K562 (cell line): Measurements from ENCODE around the gene SPI1. TPM values are rescaled to one million over a fixed set of nuclear protein-coding genes. Genes with fewer than 3 reads are reported as not detected.

Experiments used
- CTBP1 ChIP-seq: fragments of 450-650 bp; IDR thresholded peaks from 2 replicates; pipeline ENCODE4 v1.6.1; 2016; ENCODE audit warnings: borderline replicate concordance
- MBD2 ChIP-seq: sonication (generic); IDR thresholded peaks from 2 replicates; pipeline ENCODE4 v1.6.1; 2016; ENCODE audit warnings: low read depth, borderline replicate concordance
- NFIC ChIP-seq: fragments of 450-650 bp; IDR thresholded peaks from 2 replicates; pipeline ENCODE4 v1.6.1; 2017; ENCODE audit warnings: mild to moderate bottlenecking, inconsistent platforms
- RAD21 ChIP-seq, 2 experiments: fragments of 250-450 bp in 1 of 2; fragments of 450-650 bp in 1 of 2; sonication (Bioruptor Pico) in 1 of 2; formaldehyde crosslinking in 1 of 2; IDR thresholded peaks in 1 of 2; conservative IDR thresholded peaks in 1 of 2; 2 replicates each; pipeline versions ENCODE4 v1.4.0 to v1.8.0; 2020 to 2022; ENCODE audit warnings: mild to moderate bottlenecking in 2 of 2, moderate library complexity in 1 of 2
- RBM17 ChIP-seq: fragments of 200-400 bp; formaldehyde crosslinking; IDR thresholded peaks from 2 replicates; pipeline ENCODE4 v1.6.1; 2017; ENCODE audit warnings: low read depth, mild to moderate bottlenecking, low read length, borderline replicate concordance
- TAL1 ChIP-seq: fragments of 450-650 bp; IDR thresholded peaks from 2 replicates; pipeline ENCODE4 v1.6.1; 2016; ENCODE audit warnings: mild to moderate bottlenecking
- TEAD4 ChIP-seq, 2 experiments: sonication (generic) in 1 of 2; formaldehyde crosslinking in 1 of 2; IDR thresholded peaks; 2 replicates each; pipeline versions ENCODE4 v1.6.1 to v1.8.0; 2012 to 2022; ENCODE audit warnings: borderline replicate concordance in 1 of 2, inconsistent platforms in 1 of 2, low read length in 1 of 2, mild to moderate bottlenecking in 1 of 2, missing genetic modification reagents in 1 of 2
- ZBTB2 ChIP-seq: fragments of 450-650 bp; IDR thresholded peaks from 2 replicates; pipeline ENCODE4 v1.6.1; 2016; ENCODE audit warnings: antibody characterized with exemption
- polyA plus RNA-seq, 8 experiments: library from polyadenylated mRNA; depleted of rRNA in 4 of 8; stranded (reverse) in 5 of 8; unstranded in 3 of 8; fragments of >200 nt; fragmentation: Nextera tagmentation in 2 of 8; fragmentation: Illumina TruSeq in 1 of 8; extraction: Ambion mirVana in 2 of 8; extraction: Trizol in 1 of 8; gene quantifications; 2 replicates each; pipeline versions ENCODE4 v1.2.1 to v1.2.3, GENCODE V29; 2011 to 2014; ENCODE audit warnings: inconsistent platforms in 1 of 8, missing spikeins in 1 of 8
- total RNA-seq, 7 experiments: library from RNA; depleted of rRNA in 6 of 7; stranded (reverse); fragments of >200 nt in 6 of 7; fragmentation: Illumina TruSeq in 2 of 7; extraction: Trizol in 2 of 7; gene quantifications; 2 replicates each; pipeline versions ENCODE4 v1.2.1 to v1.2.3, GENCODE V29; 2011 to 2021; ENCODE audit warnings: low replicate concordance in 1 of 7
- TF ChIP-seq, protein P1 (sequence below), 2 experiments: IDR thresholded peaks in 1 of 2; conservative IDR thresholded peaks in 1 of 2; 2 replicates each; pipeline ENCODE4 v1.6.1; 2016; ENCODE audit warnings: low read depth in 2 of 2, mild to moderate bottlenecking in 1 of 2, missing compliant biosample characterization in 1 of 2, missing genetic modification characterization in 1 of 2, moderate library complexity in 1 of 2
- TF ChIP-seq, protein P2 (sequence below): sonication (generic); formaldehyde crosslinking; IDR thresholded peaks from 2 replicates; pipeline ENCODE4 v1.8.0; 2022; ENCODE audit warnings: mild to moderate bottlenecking, missing genetic modification reagents

SPI1 gene
- total and polyA plus RNA-seq, 9 of the 15 experiments (the other 6 are each of a cell fraction or from before 2014, with no cell fraction given) = 0.10 to 33.7 (median 10.3) TPM

GRCh38 chr11:47378010-47378835 is at the start of gene SPI1 (continued):
- TF ChIP-seq, protein P1, sequence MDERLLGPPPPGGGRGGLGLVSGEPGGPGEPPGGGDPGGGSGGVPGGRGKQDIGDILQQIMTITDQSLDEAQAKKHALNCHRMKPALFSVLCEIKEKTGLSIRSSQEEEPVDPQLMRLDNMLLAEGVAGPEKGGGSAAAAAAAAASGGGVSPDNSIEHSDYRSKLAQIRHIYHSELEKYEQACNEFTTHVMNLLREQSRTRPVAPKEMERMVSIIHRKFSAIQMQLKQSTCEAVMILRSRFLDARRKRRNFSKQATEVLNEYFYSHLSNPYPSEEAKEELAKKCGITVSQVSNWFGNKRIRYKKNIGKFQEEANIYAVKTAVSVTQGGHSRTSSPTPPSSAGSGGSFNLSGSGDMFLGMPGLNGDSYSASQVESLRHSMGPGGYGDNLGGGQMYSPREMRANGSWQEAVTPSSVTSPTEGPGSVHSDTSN (CRISPR knock-in tag; IDR thresholded peaks at IDR 0.05; ENCODE audit: low read depth) = no peak
- TF ChIP-seq, protein P1 (tag; conservative IDR thresholded peaks at IDR 0.05; ENCODE audit: low read depth) = peak; percentile 78
- TF ChIP-seq TEAD4 (IDR thresholded peaks at IDR 0.05; ENCODE audit: low read length) (peak; percentile 90), TEAD4 (CRISPR knock-in tag; IDR thresholded peaks at IDR 0.05; ENCODE audit: borderline replicate concordance) (0 out of 2 replicates have a peak, but pooled peaks have one; percentile 41), RAD21 (CRISPR knock-in tag; conservative IDR thresholded peaks at IDR 0.05 in 1 of 2, IDR thresholded peaks at IDR 0.05 in 1 of 2) (0 out of 4 replicates have a peak, but pooled peaks of 1 of the 2 experiments have one; percentile 14), TAL1 (peak; percentile 89), CTBP1 (peak; percentile 75), MBD2 (peak; percentile 71), ZBTB2 (peak; percentile 16; the same call in 1 of the 2 replicates), NFIC (peak; percentile 59), RBM17 (no peak)
- TF ChIP-seq, protein P2, sequence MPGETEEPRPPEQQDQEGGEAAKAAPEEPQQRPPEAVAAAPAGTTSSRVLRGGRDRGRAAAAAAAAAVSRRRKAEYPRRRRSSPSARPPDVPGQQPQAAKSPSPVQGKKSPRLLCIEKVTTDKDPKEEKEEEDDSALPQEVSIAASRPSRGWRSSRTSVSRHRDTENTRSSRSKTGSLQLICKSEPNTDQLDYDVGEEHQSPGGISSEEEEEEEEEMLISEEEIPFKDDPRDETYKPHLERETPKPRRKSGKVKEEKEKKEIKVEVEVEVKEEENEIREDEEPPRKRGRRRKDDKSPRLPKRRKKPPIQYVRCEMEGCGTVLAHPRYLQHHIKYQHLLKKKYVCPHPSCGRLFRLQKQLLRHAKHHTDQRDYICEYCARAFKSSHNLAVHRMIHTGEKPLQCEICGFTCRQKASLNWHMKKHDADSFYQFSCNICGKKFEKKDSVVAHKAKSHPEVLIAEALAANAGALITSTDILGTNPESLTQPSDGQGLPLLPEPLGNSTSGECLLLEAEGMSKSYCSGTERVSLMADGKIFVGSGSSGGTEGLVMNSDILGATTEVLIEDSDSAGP (CRISPR knock-in tag) = no peak
